HG03280 (cell line): ENCODE results near the gene ENPEP.

Experiments used
- ATAC-seq: cut with Tn5 transposase; IDR thresholded peaks from one replicate; pipeline ENCODE4 v1.9.1; 2021; ENCODE audit warnings: mild to moderate bottlenecking, moderate library complexity; ENCODE audit not compliant: unreplicated experiment

Gene ENPEP

GRCh38 chr4:110597582-110597981, 121.6 kb downstream of the ENPEP start:
- ATAC-seq = no peak

DNA sequence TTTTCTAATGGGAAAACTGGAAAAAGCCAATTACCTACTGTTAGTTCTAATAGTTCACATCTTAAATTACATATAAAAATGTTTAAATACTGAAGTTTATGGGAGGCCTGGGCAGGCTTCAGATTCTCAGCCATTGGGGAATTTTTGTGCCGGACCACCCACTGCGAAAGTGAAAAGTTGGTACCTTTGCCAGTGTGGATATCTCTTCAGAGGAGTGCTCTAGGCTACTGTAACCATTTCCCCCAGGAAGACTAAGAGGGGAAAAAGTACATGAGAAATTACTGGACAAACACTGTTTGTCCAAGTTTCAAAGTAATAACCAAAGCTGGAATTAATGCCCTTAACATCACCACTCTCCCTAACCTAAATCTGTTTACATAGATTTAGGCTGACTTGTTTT, 126.1 kb downstream of the ENPEP start:
- no peak for ATAC-seq

GRCh38 chr4:110605077-110605476, 129.1 kb downstream of the ENPEP start:
- no peak for ATAC-seq

GRCh38 chr4:110609044-110609750, 133.2 kb downstream of the ENPEP start:
- ATAC-seq = no peak

GRCh38 chr4:110610620-110610939, 134.6 kb downstream of the ENPEP start:
- ATAC-seq = no peak

DNA sequence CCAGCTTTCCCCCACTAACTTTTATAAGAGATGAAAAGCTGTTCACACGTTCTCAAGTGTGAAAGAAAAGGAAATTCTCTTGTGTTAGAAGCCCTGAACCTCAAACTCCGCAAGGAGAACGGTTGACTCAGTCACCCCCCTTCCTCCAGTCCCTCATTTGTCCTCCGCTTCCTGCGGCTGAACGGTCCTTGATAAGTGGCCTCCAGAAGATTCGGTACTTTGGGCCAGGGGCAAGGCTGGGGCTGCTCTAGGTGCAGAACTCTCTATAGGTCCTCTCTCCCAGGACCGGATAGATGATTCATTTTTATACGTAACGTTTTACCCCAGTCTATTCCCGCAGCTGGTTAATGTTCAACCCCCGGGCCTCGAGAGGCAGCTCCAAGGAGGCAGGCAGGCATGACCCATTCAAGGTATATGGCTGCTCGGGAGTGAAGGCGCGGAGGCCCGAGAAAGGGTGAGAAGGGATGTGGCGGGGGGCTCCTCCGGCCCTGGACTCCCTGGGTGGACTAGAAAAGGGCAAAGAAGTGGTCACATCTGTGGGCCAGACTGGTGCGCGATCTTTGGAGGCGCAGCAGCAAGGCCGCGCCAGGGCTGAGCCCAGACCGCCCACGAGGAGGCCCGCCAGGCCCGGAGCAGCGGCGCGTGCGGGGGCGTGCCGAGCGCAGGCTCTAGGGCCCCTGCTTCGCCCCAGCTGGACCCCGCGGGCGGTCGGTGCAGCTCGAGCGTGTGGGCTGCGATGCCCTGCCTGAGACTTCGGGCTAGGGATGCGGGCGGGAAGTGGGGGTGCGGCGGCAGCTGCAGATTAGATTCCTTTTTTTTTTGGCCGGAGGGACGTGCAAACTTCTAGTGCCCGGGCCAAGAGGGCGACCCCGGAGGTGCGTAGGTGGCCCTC, 135.2 kb downstream of the ENPEP start:
- ATAC-seq = no peak

DNA sequence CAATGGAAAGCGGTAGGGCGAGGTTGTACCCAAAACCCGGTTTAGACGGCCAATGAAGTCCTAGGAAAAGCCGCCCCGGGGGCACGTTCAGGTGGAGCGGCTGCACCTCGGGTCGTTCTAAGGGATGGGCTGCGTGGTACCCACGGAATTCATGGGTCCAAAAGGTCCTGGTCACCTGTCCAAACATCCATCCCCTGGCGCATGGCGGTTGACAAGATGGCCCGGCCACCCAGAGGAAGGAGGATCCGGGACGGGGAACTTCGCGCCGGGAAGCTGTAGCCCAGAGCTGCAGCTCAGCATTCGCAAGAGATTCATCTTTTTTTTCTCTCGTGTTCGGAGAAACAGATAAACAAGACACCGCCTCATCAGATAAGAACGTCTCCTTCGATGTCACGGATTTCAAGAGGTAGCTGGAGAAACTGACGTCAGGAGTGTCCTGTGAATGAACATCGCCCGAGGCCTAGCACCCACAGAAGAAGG, 136.1 kb downstream of the ENPEP start:
- ATAC-seq = no peak

- no peak for ATAC-seq
Observed at GRCh38 chr4:110612631-110613269, 136.8 kb downstream of the ENPEP start.

- no peak for ATAC-seq
Observed at GRCh38 chr4:110613745-110614144, 137.8 kb downstream of the ENPEP start.

DNA sequence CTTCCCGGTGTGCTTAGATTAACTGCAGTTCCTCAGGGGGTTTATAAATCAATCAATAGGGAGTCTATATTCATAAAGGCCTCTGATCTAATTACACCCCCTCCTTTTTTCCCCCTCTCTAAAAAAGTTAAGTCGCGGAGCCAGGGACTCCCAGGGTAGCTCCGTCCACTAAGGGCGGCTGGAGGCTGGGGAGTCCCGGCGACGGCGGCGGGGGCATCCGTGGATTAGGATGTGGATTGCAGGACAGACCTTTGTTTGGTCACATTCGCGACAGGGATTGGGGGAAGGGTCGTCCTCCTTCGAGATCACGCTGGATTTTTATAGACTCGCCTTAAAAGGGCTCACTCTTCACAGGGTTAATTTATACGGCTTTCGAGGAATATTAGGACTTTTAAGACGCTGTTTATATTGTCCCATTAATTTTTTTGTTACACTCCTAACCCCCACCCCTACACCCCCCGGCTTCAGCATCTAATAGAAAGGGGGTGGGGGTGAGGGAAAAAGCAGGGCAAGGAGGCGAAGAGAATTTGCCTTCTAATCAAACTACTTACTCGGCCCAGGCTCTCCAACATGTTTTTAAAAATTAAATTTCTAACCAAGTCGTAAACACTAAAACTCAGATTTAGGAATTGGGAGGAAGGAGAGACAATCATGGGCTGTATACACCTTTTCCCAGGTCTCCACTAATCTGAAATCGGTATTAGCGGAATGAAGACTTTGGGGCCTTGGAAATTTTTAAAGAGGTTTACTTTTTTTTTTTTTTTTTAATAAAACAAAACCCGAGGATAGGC, 138.4 kb downstream of the ENPEP start:
- no peak for ATAC-seq
